CD4-positive, alpha-beta T cell treated with Interleukin-4 for 1 hour (primary cell): ENCODE measurements around the gene AKAP11.

Experiments
- DNase-seq, 2 donors: peaks; one replicate each; pipeline ENCODE4 v3.0.0-alpha.2; 2020 to 2022

AKAP11 gene

DNA sequence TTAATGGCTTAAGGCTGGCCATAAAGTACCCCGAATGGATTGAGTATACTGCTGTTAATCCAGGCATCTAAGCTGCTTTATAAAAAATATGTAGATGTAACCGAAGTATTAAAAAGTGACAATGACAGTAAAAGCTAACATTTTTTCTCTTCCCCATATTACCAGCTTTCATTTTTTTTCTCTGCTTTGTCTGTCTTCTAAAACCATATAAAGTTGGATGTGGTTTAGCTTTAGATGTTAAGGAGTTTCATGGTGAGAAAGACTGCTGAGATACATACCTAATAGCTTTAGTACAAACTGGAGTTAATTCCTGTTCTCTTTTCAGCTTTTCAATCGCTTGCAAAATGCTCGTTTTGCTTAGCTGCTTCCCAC is 838 bp downstream of the AKAP11 start:
- peak in 1 of 2 donors; percentile 33 for DNase-seq

- no peak for DNase-seq
Observed at GRCh38 chr13:42274386-42275097, 2.6 kb downstream of the AKAP11 start.

GRCh38 chr13:42275098-42275471 is 3.1 kb downstream of the AKAP11 start:
- DNase-seq: peak; percentile 21 to 23

DNA sequence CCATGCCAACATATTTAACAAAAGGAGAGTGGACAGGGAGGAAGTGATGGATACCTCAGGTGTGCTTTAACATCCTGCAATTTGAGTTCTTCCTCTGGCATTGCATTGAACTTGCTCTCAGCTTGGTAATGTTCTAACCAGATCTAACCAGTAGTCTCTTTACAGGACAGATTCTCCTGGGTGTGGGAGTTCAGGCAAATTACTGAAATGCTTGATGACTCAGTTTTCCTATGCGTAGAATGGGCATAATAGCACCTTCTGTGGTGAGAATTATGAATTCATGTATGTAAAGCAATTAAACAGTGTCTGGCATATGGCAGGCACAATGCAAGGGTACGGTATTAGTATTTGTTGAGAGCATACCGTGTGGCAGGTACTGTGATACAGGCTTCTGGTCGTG is 3.6 kb downstream of the AKAP11 start:
- DNase-seq: peak in 1 of 2 donors; percentile 26

- DNase-seq: no peak
Observed at GRCh38 chr13:42276683-42277082, 4.7 kb downstream of the AKAP11 start.

GRCh38 chr13:42277618-42278276 is 5.8 kb downstream of the AKAP11 start:
- no peak for DNase-seq

DNA sequence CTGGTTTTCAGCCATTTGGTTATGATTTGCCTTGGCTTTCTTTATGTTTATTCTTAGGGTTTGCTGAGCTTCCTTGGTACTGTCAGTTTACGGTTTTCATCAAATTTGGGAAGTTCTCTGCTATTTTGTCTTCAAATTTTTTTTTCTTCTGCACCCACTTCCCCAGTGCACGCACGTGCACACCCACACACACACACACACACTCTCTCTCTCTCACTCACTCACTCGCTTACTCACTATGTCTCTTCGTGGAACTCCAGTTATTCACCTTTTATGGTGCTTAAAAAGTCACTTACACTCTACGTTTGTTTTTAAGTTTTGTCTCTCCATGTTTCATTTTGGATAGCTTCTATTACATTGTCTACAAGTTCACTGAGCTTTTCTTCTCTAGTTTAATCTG is 7.1 kb downstream of the AKAP11 start:
- DNase-seq: peak; percentile 30 to 42

GRCh38 chr13:42279986-42280385 is 8.0 kb downstream of the AKAP11 start:
- DNase-seq: no peak

DNA sequence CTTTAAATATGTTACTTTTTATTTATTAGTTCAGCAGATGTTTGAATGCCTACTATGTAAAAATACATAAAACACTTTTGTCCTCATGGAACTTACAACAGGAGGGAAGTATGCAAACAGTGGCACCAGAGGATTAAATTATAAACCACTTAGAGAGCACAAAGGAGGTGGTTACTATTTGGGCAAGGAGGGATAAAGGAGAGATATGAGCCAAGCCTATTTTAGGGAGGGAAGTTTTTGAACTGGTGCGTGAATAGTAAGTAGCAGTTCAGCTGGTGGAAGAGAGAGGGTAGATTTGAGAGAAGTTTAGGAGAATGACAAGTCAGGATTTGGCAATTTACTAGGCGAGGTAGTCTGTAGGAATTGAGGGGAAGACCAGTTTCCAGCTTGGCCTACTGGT is 8.6 kb downstream of the AKAP11 start:
- no peak for DNase-seq

DNA sequence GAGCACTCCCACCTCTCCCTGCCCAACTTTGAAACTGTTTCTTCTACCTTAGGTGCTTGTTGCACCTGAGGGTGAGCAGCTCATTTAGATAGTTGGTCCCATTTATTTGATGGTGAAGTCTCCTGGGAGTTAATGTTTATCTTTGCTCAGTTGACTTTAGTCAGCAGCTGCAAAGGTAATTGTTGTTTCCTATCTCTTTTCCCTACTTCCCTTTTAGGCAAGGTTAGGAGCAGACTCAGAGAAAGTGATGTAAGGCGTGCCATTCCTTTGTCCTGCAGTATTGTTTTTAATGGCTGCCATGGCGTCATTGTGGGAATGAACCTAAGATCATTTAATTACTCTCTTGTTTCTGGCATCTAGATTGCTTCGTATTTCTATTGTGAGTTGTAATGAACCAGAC is 11.6 kb downstream of the AKAP11 start:
- no peak for DNase-seq

- DNase-seq: no peak
Observed at GRCh38 chr13:42284068-42284467, 12.1 kb downstream of the AKAP11 start.

- no peak for DNase-seq
Observed at GRCh38 chr13:42298392-42298791, 26.4 kb downstream of the AKAP11 start.

DNA sequence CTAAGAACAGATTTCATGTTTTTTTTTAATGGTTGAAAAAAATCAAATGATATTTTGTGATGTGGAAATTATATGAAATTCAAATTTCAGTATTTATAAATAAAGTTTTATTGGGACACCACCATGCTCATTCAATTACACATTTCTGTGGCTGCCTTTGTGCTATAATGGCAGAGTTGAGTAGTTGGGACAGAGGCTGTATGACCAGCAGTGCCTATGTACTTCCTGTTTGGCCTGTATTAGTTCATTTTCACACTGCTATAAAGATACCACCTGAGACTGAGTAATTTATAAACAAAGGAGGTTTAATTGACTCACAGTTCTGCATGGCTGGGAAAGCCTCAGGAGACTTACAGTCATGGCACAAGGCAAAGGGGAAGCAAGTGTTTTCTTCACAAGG is 33.6 kb downstream of the AKAP11 start:
- DNase-seq: no peak

- no peak for DNase-seq
Observed at GRCh38 chr13:42307461-42307860, 35.5 kb downstream of the AKAP11 start.

- no peak for DNase-seq
Observed at GRCh38 chr13:42312817-42313431, 41.0 kb downstream of the AKAP11 start.

- DNase-seq: no peak
Observed at GRCh38 chr13:42318570-42318969, 46.6 kb downstream of the AKAP11 start.

DNA sequence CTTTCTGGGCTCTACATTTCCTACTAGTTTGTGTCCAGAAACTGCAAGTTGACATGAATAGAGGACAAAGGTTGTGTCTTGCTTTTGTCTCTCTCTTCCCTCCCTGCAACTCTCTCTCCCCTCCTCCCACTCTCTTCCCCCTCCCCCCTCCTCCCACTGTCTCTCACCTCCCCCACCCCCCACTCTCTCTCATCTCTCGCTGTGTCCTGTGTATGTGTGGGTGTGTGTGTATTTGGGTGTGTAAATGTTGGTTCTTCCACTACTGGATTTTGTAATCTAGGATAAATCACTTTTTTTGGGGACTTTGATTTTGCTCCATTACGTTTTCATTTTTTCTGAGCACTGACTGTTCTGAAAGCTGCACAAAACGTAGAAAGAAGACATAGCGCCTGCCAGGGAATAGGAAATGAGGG is 48.4 kb downstream of the AKAP11 start:
- DNase-seq: no peak

DNA sequence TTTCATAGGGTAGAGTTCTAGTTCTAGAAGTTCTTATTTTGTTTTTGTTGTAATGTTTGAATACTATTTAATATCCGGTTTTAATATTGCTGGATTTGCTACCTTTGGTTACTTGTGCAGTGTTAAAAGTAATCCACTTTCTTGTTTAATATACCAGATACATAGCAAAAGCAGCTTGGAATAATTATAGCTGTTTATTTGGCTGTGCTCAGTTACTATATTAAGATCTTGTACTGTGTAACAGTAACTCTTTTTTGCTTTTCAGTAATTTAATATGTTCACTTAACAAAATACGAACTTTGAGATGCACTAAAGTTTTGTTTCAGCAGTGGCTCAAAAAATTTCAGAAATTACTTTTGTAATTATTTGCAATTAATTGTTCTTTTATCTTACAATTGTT is 50.9 kb downstream of the AKAP11 start:
- DNase-seq: no peak

DNA sequence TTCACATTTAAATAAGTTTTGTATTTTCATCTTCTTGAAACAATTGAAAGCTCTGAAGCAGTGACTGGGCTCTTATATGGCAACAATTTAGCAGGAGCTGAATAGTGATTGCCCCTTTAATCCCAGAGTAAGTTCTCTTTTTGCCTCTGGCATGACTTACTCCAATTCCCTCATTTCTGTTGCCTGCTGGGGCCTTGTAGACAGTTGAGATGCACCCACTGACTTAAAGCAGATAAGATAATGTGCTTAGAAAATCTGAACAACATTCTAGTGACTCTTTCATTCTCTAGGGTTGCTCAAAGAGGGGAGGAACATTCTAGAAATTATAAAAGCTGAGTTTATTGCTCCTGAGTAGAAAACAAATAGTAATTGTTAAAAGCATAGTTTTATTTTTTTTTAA is 52.8 kb downstream of the AKAP11 start:
- no peak for DNase-seq

- no peak for DNase-seq
Observed at GRCh38 chr13:42327725-42328124, 55.8 kb downstream of the AKAP11 start.

DNA sequence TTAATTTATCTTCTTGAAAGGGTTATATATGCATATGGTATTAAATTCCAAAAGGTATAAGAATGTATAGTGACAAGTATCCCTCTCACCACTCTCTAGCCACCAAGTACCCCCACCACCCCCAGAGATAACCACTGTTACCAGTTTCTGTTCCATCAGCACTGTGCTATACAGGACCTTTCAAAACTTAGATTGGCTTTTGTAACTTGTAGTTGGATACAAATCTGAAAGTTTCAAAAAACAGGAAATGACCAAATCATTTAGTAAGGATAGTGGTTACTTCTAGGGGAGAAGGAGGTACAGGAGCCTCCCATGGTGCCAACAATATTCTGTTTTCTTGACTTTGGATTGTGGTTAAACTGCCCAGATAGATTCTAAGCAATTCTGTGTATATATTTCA is 56.7 kb downstream of the AKAP11 start:
- DNase-seq: peak in 1 of 2 donors; percentile 25

DNA sequence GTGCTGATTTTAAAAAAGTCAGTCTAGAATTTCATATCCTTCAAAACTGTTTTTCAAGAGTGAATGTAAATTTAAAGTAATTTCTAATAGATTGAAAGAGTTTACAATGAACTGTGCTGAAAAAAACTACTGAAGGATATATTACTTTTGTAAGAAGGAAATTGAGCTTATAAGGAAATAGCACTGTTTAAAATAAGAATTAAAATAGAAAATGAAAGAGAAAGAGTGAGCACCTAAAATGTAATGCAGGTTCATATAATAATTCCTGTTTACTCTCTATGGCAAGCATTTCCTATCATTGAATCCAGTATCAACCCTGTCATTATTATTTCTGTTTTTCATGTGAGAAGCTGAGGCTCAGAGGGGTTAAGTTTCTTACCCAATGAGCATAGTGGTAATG is 57.3 kb downstream of the AKAP11 start:
- peak in 1 of 2 donors; percentile 14 for DNase-seq

DNA sequence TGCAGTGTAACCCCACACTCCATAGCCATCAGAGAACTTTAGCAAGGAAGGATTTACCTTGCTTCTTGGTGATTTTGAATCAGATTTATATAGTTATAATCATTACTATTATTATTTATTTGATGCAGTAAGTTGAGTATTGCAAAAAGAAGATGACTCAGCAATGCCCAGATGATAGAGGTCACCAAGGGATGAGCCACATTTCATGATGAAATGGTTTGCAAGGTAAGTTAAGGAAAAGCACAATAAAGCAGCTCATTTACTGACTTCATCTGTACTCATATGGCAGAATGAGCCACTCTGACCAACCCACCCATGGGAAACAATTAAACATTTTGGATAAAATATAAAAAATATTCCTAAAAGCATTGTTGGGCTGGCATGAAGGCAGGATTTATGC is 59.1 kb downstream of the AKAP11 start:
- DNase-seq: no peak

GRCh38 chr13:42333613-42334328 is 61.8 kb downstream of the AKAP11 start:
- DNase-seq: peak in 1 of 2 donors; percentile 47
